ENCODE results near the gene GKN2.

GKN2 gene

DNA sequence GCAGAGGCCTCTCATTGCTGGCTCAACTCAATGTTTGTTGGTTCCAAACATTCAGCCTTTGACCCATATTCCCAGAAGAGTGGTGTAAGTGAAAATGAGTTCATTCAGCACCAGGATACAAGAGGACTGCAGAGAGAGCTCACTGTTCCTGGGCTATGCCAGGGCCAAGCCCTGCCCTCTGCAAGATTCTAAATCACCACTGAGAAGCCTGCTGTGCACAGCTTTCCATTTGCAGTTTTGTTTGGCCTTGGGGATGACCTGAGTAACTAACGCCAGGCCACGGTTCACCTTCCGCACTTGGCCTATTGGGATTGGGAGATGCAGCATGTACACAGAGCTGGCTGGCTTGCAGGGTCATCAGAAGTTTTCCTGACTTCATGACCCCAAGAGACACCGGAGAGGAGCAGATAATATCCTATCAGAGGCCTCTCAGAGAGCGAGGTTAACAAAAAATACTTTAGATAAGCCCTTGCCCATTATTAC lies 34.4 kb upstream of the GKN2 start:
- POLR2A ChIA-PET: no interaction called here
- H3K4me3 ChIP-seq (ENCODE audit: low read depth, low read length): no peak overlapping the region
- CTCF ChIA-PET: no interaction called here

DNA sequence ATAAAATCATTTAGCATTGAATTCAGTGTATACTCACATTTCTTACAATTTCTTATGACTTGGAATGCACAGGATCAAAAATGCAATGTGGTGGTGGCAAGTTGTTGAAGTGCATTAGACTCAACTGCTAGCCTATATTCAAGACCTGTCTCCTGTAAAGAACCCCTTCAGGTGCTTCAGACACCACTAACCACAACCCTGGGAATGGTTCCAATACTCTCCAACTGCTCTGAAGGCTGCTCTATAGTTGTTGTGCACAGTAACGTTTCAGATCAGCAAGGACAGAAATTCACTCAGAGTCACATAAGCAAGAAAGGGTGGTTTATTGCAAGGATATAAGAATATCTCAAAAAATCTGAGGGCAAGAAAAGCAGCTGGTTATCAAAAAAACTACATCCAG lies 28.3 kb upstream of the GKN2 start:
- POLR2A ChIA-PET: no interaction called here
- CTCF ChIA-PET: no interaction called here
- TF ChIP-seq WT1 (tag by site-specific recombination; IDR thresholded peaks at IDR 0.05) (no peak), ZFP69B (tag by site-specific recombination; IDR thresholded peaks at IDR 0.05) (no peak), ZNF140 (tag by site-specific recombination; IDR thresholded peaks at IDR 0.05) (no peak), KLF10 (tag by site-specific recombination; IDR thresholded peaks at IDR 0.05) (no peak), ZNF585B (tag by site-specific recombination; IDR thresholded peaks at IDR 0.05) (no peak), ZNF677 (tag by site-specific recombination; IDR thresholded peaks at IDR 0.05) (no peak), SP2 (tag by site-specific recombination; IDR thresholded peaks at IDR 0.05) (no peak), ZNF664 (tag by site-specific recombination; IDR thresholded peaks at IDR 0.05) (no peak), ZNF266 (tag by site-specific recombination; IDR thresholded peaks at IDR 0.05; ENCODE audit: low read depth) (no peak), ZNF510 (tag by site-specific recombination; IDR thresholded peaks at IDR 0.05; ENCODE audit: insufficient replicate concordance) (no peak), ZSCAN16 (tag by site-specific recombination; IDR thresholded peaks at IDR 0.05) (no peak), ZNF777 (tag by site-specific recombination; IDR thresholded peaks at IDR 0.05; ENCODE audit: borderline replicate concordance) (no peak), ZNF623 (tag by site-specific recombination; IDR thresholded peaks at IDR 0.05) (no peak), ZSCAN30 (tag by site-specific recombination; IDR thresholded peaks at IDR 0.05) (no peak), ZNF311 (tag by site-specific recombination; IDR thresholded peaks at IDR 0.05; ENCODE audit: borderline replicate concordance) (no peak)
- TF ChIP-seq, protein P1, sequence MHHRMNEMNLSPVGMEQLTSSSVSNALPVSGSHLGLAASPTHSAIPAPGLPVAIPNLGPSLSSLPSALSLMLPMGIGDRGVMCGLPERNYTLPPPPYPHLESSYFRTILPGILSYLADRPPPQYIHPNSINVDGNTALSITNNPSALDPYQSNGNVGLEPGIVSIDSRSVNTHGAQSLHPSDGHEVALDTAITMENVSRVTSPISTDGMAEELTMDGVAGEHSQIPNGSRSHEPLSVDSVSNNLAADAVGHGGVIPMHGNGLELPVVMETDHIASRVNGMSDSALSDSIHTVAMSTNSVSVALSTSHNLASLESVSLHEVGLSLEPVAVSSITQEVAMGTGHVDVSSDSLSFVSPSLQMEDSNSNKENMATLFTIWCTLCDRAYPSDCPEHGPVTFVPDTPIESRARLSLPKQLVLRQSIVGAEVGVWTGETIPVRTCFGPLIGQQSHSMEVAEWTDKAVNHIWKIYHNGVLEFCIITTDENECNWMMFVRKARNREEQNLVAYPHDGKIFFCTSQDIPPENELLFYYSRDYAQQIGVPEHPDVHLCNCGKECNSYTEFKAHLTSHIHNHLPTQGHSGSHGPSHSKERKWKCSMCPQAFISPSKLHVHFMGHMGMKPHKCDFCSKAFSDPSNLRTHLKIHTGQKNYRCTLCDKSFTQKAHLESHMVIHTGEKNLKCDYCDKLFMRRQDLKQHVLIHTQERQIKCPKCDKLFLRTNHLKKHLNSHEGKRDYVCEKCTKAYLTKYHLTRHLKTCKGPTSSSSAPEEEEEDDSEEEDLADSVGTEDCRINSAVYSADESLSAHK (tag by site-specific recombination; IDR thresholded peaks at IDR 0.05): no peak
- TF ChIP-seq, protein P2, sequence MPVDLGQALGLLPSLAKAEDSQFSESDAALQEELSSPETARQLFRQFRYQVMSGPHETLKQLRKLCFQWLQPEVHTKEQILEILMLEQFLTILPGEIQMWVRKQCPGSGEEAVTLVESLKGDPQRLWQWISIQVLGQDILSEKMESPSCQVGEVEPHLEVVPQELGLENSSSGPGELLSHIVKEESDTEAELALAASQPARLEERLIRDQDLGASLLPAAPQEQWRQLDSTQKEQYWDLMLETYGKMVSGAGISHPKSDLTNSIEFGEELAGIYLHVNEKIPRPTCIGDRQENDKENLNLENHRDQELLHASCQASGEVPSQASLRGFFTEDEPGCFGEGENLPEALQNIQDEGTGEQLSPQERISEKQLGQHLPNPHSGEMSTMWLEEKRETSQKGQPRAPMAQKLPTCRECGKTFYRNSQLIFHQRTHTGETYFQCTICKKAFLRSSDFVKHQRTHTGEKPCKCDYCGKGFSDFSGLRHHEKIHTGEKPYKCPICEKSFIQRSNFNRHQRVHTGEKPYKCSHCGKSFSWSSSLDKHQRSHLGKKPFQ (tag by site-specific recombination; IDR thresholded peaks at IDR 0.05): no peak
- TF ChIP-seq, protein P3, sequence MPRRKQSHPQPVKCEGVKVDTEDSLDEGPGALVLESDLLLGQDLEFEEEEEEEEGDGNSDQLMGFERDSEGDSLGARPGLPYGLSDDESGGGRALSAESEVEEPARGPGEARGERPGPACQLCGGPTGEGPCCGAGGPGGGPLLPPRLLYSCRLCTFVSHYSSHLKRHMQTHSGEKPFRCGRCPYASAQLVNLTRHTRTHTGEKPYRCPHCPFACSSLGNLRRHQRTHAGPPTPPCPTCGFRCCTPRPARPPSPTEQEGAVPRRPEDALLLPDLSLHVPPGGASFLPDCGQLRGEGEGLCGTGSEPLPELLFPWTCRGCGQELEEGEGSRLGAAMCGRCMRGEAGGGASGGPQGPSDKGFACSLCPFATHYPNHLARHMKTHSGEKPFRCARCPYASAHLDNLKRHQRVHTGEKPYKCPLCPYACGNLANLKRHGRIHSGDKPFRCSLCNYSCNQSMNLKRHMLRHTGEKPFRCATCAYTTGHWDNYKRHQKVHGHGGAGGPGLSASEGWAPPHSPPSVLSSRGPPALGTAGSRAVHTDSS (tag by site-specific recombination; IDR thresholded peaks at IDR 0.05): no peak
- TF ChIP-seq, protein P4, sequence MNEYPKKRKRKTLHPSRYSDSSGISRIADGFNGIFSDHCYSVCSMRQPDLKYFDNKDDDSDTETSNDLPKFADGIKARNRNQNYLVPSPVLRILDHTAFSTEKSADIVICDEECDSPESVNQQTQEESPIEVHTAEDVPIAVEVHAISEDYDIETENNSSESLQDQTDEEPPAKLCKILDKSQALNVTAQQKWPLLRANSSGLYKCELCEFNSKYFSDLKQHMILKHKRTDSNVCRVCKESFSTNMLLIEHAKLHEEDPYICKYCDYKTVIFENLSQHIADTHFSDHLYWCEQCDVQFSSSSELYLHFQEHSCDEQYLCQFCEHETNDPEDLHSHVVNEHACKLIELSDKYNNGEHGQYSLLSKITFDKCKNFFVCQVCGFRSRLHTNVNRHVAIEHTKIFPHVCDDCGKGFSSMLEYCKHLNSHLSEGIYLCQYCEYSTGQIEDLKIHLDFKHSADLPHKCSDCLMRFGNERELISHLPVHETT (tag by site-specific recombination; IDR thresholded peaks at IDR 0.05): no peak
- TF ChIP-seq, protein P5, sequence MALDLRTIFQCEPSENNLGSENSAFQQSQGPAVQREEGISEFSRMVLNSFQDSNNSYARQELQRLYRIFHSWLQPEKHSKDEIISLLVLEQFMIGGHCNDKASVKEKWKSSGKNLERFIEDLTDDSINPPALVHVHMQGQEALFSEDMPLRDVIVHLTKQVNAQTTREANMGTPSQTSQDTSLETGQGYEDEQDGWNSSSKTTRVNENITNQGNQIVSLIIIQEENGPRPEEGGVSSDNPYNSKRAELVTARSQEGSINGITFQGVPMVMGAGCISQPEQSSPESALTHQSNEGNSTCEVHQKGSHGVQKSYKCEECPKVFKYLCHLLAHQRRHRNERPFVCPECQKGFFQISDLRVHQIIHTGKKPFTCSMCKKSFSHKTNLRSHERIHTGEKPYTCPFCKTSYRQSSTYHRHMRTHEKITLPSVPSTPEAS (tag by site-specific recombination; IDR thresholded peaks at IDR 0.05): no peak

More for the DNA sequence above, 34.4 kb upstream of the GKN2 start:
- TF ChIP-seq HOXD13 (CRISPR knock-in tag; IDR thresholded peaks at IDR 0.05; ENCODE audit: borderline replicate concordance): no peak
- no peaks in the 10 kb centered on the region for H3K4me1 ChIP-seq (ENCODE audit: control insufficient read depth, insufficient read depth, low read length)
- H3K9me3 ChIP-seq (ENCODE audit: control insufficient read depth, insufficient read depth, low read depth, low read length): no peaks in the 10 kb centered on the region
- no peaks in the 10 kb centered on the region for H3K36me3 ChIP-seq (ENCODE audit: control insufficient read depth in 2 of 2, insufficient read depth in 1 of 2, low read length in 2 of 2)
- no peak overlapping the region for H3K27ac ChIP-seq (ENCODE audit: extremely low read depth, low read depth, low read length)

More for the DNA sequence above, 28.3 kb upstream of the GKN2 start:
- H3K4me1 ChIP-seq (ENCODE audit: control insufficient read depth, insufficient read depth, low read length): no peaks in the 10 kb centered on the region
- no peaks in the 10 kb centered on the region for H3K9me3 ChIP-seq (ENCODE audit: control insufficient read depth, insufficient read depth, low read depth, low read length)
- H3K36me3 ChIP-seq (ENCODE audit: control insufficient read depth in 2 of 2, insufficient read depth in 1 of 2, low read length in 2 of 2): no peaks in the 10 kb centered on the region
- H3K27ac ChIP-seq (ENCODE audit: extremely low read depth, low read depth, low read length): no peak overlapping the region
- no peak overlapping the region for H3K4me3 ChIP-seq (ENCODE audit: low read depth, low read length)
